Measurements from ENCODE around the gene CSNK1A1.
"Not testable (repeated sequence)": the region's sequence is repeated elsewhere in the genome, so short reads cannot be mapped to it uniquely, and the experiment has no call there.

The CSNK1A1 gene

DNA sequence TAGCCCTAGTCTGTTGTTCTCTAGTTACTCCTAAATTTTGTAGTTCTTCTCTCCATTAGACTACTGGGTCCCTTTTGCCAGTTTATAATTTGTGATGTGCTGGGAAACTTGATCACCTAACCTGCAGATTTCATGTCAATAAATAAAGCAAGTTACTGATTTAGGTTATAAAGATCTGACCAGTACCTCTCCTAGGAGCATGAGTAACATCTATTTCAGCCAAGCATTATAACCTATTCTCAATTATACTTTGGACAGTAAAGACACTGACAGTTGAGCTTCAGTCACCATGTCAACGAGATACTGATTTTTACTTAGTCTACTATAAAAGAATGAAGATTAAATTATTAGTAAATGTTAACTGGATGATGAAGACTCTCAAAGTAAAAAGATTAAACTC, 36.7 kb downstream of the CSNK1A1 start:
- Histone ChIP-seq H3K9me3 (ENCODE audit: insufficient read depth, low read depth, low read length) (no peaks in the 10 kb centered on the region), H3K9ac (ENCODE audit: low read depth, low read length, poor library complexity, severe bottlenecking) (no peak overlapping the region), H3K27me3 (ENCODE audit: insufficient read depth, low read length, poor library complexity, severe bottlenecking) (no peaks in the 10 kb centered on the region), H3K4me2 (ENCODE audit: low read depth, low read length, poor library complexity, severe bottlenecking) (no peak overlapping the region), H3K4me3 (ENCODE audit: low read length, poor library complexity, severe bottlenecking) (no peak overlapping the region), H4K20me1 (ENCODE audit: insufficient read depth, low read length, poor library complexity, severe bottlenecking) (peaks cover 85% of the 10 kb centered on the region), H3K36me3 (ENCODE audit: insufficient read depth, low read length) (peaks cover 94% of the 10 kb centered on the region), H3K79me2 (ENCODE audit: insufficient read depth, low read length) (peaks cover 87% of the 10 kb centered on the region), H2AFZ (ENCODE audit: low read length) (no peak overlapping the region), H3K9me2 (replicated peaks; ENCODE audit: low read depth, low read length) (no peaks in the 10 kb centered on the region), H3F3A (ENCODE audit: low read depth) (peaks cover 1% of the 10 kb centered on the region), H3K4me1 (ENCODE audit: insufficient read depth, low read length, poor library complexity, severe bottlenecking) (peaks cover 12% of the 10 kb centered on the region)
- TF ChIP-seq EZH2phosphoT487 (IDR thresholded peaks at IDR 0.05; ENCODE audit: borderline replicate concordance) = no peak
- TF ChIP-seq, protein P1, sequence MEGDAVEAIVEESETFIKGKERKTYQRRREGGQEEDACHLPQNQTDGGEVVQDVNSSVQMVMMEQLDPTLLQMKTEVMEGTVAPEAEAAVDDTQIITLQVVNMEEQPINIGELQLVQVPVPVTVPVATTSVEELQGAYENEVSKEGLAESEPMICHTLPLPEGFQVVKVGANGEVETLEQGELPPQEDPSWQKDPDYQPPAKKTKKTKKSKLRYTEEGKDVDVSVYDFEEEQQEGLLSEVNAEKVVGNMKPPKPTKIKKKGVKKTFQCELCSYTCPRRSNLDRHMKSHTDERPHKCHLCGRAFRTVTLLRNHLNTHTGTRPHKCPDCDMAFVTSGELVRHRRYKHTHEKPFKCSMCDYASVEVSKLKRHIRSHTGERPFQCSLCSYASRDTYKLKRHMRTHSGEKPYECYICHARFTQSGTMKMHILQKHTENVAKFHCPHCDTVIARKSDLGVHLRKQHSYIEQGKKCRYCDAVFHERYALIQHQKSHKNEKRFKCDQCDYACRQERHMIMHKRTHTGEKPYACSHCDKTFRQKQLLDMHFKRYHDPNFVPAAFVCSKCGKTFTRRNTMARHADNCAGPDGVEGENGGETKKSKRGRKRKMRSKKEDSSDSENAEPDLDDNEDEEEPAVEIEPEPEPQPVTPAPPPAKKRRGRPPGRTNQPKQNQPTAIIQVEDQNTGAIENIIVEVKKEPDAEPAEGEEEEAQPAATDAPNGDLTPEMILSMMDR (conservative IDR thresholded peaks at IDR 0.05; ENCODE audit: low read length) = no peak

DNA sequence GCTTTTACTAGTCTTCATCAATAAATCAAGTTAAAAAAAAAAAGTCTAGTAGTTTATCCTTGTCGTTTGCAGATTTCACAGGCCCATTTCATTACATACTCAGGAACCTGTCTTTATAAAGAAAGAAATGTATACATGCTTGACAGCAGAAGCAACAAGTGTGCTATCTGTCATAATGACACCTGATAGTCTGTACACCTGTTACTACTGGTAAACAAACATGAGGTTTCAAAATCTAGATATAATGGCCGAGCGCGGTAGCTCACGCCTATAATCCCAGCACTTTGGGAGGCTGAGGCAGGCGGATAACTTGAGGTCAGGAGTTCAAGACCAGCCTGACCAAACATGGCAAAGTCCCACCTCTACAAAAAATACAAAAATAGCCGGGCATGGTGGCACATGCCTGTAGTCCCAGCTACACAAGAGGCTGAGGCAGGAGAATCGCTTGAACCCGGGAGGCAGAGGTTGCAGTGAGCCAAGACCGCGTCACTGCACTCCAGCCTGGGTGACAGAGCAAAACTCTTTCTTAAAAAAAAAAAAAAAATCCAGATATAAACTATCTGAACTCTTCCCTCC, 37.8 kb downstream of the CSNK1A1 start:
- not testable (repeated sequence) for H3K9me3 ChIP-seq (ENCODE audit: insufficient read depth, low read depth, low read length); H3K9ac ChIP-seq (ENCODE audit: low read depth, low read length, poor library complexity, severe bottlenecking); H3K4me2 ChIP-seq (ENCODE audit: low read depth, low read length, poor library complexity, severe bottlenecking); H3F3A ChIP-seq (ENCODE audit: low read depth); H3K4me3 ChIP-seq (ENCODE audit: low read length, poor library complexity, severe bottlenecking); H3K27me3 ChIP-seq (ENCODE audit: insufficient read depth, low read length, poor library complexity, severe bottlenecking); H3K9me2 ChIP-seq (replicated peaks; ENCODE audit: low read depth, low read length); H3K4me1 ChIP-seq (ENCODE audit: insufficient read depth, low read length, poor library complexity, severe bottlenecking); H2AFZ ChIP-seq (ENCODE audit: low read length)
- Histone ChIP-seq H3K36me3 (ENCODE audit: insufficient read depth, low read length) (peaks cover 94% of the 10 kb centered on the region), H3K79me2 (ENCODE audit: insufficient read depth, low read length) (peaks cover 76% of the 10 kb centered on the region), H4K20me1 (ENCODE audit: insufficient read depth, low read length, poor library complexity, severe bottlenecking) (peaks cover 74% of the 10 kb centered on the region)

DNA sequence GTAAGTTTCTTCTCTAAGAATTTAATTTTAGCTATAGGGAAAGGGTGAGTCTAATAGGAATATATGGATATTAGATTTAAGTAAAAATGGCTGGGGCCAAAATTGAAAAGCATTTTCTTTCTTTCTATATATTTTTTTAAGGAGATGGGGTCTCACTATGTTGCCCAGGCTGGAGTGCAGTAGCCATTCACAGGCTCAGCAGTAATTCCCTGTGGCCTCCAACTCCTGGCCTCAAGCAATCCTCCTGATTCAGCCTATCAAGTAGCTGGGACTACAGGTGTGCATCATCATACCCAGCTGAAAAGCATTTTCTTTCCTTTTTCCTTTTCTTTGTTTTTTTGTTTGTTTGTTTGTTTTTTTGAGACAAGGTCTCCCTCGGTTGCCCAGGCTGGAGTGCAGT, 41.1 kb downstream of the CSNK1A1 start:
- Histone ChIP-seq H4K20me1 (ENCODE audit: insufficient read depth, low read length, poor library complexity, severe bottlenecking) (peaks cover 46% of the 10 kb centered on the region), H3K4me3 (ENCODE audit: low read length, poor library complexity, severe bottlenecking) (no peak overlapping the region), H3K36me3 (ENCODE audit: insufficient read depth, low read length) (peaks cover 96% of the 10 kb centered on the region), H3K27me3 (ENCODE audit: insufficient read depth, low read length, poor library complexity, severe bottlenecking) (no peaks in the 10 kb centered on the region), H3K4me2 (ENCODE audit: low read depth, low read length, poor library complexity, severe bottlenecking) (no peak overlapping the region), H3K79me2 (ENCODE audit: insufficient read depth, low read length) (peaks cover 43% of the 10 kb centered on the region), H2AFZ (ENCODE audit: low read length) (no peak overlapping the region), H3K9me2 (replicated peaks; ENCODE audit: low read depth, low read length) (no peaks in the 10 kb centered on the region), H3K4me1 (ENCODE audit: insufficient read depth, low read length, poor library complexity, severe bottlenecking) (no peaks in the 10 kb centered on the region), H3F3A (ENCODE audit: low read depth) (no peaks in the 10 kb centered on the region), H3K9ac (ENCODE audit: low read depth, low read length, poor library complexity, severe bottlenecking) (no peak overlapping the region), H3K9me3 (ENCODE audit: insufficient read depth, low read depth, low read length) (no peaks in the 10 kb centered on the region)
- TF ChIP-seq, protein P1 (conservative IDR thresholded peaks at IDR 0.05; ENCODE audit: low read length) = no peak
- TF ChIP-seq EZH2phosphoT487 (IDR thresholded peaks at IDR 0.05; ENCODE audit: borderline replicate concordance) = no peak

DNA sequence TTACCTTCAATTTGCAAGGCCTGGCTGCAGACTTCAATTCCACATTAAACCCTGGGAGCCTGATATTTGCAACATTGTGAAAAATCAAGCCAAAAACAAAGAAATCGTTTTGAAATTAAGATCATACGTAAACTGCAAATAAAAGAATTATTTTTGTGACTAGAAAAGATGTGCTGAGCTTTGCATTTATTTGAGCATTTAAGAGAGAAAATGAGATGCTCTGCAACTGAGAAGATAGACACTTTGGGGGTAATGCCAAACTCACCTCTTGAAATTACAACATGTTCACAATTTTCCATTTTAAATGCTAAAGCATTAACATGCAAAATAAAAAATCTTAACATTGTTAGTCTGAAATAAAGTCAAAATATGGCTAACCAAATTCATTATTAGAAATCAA, 46.6 kb downstream of the CSNK1A1 start:
- Histone ChIP-seq H2AFZ (ENCODE audit: low read length) (no peak overlapping the region), H3K9me3 (ENCODE audit: insufficient read depth, low read depth, low read length) (no peaks in the 10 kb centered on the region), H3F3A (ENCODE audit: low read depth) (no peaks in the 10 kb centered on the region), H3K36me3 (ENCODE audit: insufficient read depth, low read length) (peaks cover 95% of the 10 kb centered on the region), H3K9me2 (replicated peaks; ENCODE audit: low read depth, low read length) (no peaks in the 10 kb centered on the region), H3K9ac (ENCODE audit: low read depth, low read length, poor library complexity, severe bottlenecking) (no peak overlapping the region), H3K4me3 (ENCODE audit: low read length, poor library complexity, severe bottlenecking) (no peak overlapping the region), H3K79me2 (ENCODE audit: insufficient read depth, low read length) (no peaks in the 10 kb centered on the region), H4K20me1 (ENCODE audit: insufficient read depth, low read length, poor library complexity, severe bottlenecking) (peaks cover 5% of the 10 kb centered on the region), H3K4me1 (ENCODE audit: insufficient read depth, low read length, poor library complexity, severe bottlenecking) (no peaks in the 10 kb centered on the region), H3K4me2 (ENCODE audit: low read depth, low read length, poor library complexity, severe bottlenecking) (no peak overlapping the region), H3K27me3 (ENCODE audit: insufficient read depth, low read length, poor library complexity, severe bottlenecking) (peaks cover 4% of the 10 kb centered on the region)
- TF ChIP-seq EZH2phosphoT487 (IDR thresholded peaks at IDR 0.05; ENCODE audit: borderline replicate concordance) = no peak
- TF ChIP-seq, protein P1 (conservative IDR thresholded peaks at IDR 0.05; ENCODE audit: low read length) = no peak

Measured in Loucy (cell line).